Stimulated activated CD4-positive, alpha-beta T cell treated with anti-CD3 and anti-CD28 coated beads, Interleukin-4, amount 100 ng/mL, for 1 hour (primary cell): ENCODE measurements around the gene PPP1CA.

Experiments used
- DNase-seq: peaks from one replicate; pipeline ENCODE4 v3.0.0-alpha.2; 2020

The PPP1CA gene

DNA sequence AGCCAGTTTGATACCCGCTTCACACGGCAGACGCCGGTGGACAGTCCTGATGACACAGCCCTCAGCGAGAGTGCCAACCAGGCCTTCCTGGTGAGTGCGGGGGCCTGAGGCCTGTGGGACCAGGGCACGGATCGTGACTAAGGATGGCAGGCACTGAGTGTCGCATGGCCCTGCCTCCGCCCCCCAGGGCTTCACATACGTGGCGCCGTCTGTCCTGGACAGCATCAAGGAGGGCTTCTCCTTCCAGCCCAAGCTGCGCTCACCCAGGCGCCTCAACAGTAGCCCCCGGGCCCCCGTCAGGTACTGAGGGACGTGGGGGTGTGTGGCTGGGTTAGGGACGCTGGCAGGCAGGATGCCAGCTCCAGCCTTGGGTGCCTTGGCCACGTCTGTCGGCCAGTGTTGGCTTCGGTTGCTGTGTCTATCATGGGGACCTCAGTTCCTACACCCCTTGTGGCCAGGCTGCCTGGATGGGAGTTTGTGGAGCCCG lies 32.8 kb upstream of the PPP1CA start:
- DNase-seq, result peak; percentile 26

GRCh38 chr11:67433536-67434394 lies 32.1 kb upstream of the PPP1CA start:
- DNase-seq, result no peak

- DNase-seq, result no peak
These were observed 31.1 kb upstream of the PPP1CA start for GRCh38 chr11:67432655-67433349.

- DNase-seq, result no peak
These were observed 29.9 kb upstream of the PPP1CA start for GRCh38 chr11:67431346-67432249.

- no peak for DNase-seq
These were observed 28.1 kb upstream of the PPP1CA start for GRCh38 chr11:67429722-67430121.

DNA sequence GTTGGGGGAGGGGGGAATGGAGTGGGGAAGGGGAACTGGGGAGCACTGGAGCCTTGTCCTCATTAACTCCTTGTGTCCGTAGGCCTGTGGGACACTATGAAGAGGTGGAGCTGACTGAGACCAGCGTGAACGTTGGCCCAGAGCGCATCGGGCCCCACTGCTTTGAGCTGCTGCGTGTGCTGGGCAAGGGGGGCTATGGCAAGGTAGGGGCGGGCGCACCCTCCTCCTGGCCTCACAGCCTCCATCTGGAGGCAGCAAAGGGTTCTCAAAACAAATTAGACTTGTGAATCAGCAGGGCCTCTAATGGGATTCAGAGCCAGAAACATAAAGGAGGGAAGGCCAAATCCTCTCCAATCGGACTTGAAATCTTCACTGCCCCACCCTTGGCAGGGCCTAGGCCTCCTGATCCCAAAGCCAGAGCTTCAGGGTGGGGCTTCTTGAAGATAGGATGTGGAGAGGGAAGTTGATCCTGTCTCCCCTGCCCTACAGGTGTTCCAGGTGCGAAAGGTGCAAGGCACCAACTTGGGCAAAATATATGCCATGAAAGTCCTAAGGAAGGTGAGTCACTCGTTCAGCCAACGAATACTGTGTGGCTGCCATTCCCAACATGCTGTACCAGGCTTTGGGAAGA lies 27.5 kb upstream of the PPP1CA start:
- DNase-seq, result no peak

GRCh38 chr11:67428052-67429001 lies 26.7 kb upstream of the PPP1CA start, which contains the start of gene RPS6KB2:
Gene RPS6KB2, plus strand, starts transcription at chr11:67428494. Its CDS starts 52 bp downstream, at chr11:67428546.
- peak; percentile 99 for DNase-seq

- peak; percentile 18 for DNase-seq
These were observed 25.8 kb upstream of the PPP1CA start for GRCh38 chr11:67427364-67427859.

- no peak for DNase-seq
These were observed 22.4 kb upstream of the PPP1CA start for GRCh38 chr11:67423891-67424613.

- DNase-seq, result no peak
These were observed 21.8 kb upstream of the PPP1CA start for GRCh38 chr11:67423466-67423865.

DNA sequence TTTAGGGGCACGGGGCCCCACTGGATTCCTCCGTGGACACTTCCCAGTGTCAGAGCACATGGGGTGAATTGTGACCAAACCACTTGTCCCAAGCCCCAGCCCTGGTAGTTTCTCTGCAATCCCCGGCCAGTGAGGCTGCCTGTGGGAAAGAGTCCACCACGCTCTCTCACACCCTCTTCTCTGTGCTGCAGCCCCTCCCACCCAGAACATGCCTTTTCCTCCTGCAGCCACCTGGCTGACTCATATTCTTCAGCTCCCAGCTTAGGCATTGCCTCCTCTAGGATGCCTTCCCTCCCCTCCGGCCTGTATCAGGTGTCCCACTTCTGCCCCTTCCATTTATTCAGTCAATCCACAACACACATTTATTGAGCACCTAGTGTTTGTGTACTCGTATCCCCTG lies 21.2 kb upstream of the PPP1CA start:
- no peak for DNase-seq

DNA sequence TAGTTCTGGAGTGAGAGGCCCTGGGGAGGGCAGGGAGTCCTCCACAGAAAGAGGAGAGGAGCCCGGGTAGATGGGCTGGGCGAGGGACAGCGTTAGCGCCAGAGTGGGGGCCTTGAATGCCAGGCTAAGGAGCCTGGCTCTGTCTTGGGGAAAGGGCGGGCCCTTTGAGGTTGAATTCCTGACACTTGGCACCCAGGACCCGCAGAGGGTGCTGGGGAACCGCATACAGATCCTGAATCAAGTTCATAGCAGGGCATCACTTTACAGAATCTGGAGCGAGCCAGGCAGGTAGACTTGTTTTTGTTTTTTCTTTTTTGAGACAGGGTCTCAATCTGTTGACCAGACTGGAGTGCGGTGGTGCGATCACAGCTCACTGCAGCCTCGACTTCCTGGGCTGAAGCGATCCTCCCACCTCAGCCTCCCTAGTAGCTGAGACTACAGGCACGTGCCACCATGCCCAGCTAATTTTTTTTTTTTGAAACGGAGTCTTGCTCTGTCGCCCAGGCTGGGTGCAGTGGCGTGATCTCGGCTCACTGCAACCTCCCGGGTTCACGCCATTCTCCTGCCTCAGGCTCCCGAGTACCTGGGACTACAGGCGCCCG lies 19.9 kb upstream of the PPP1CA start:
- no peak for DNase-seq

DNA sequence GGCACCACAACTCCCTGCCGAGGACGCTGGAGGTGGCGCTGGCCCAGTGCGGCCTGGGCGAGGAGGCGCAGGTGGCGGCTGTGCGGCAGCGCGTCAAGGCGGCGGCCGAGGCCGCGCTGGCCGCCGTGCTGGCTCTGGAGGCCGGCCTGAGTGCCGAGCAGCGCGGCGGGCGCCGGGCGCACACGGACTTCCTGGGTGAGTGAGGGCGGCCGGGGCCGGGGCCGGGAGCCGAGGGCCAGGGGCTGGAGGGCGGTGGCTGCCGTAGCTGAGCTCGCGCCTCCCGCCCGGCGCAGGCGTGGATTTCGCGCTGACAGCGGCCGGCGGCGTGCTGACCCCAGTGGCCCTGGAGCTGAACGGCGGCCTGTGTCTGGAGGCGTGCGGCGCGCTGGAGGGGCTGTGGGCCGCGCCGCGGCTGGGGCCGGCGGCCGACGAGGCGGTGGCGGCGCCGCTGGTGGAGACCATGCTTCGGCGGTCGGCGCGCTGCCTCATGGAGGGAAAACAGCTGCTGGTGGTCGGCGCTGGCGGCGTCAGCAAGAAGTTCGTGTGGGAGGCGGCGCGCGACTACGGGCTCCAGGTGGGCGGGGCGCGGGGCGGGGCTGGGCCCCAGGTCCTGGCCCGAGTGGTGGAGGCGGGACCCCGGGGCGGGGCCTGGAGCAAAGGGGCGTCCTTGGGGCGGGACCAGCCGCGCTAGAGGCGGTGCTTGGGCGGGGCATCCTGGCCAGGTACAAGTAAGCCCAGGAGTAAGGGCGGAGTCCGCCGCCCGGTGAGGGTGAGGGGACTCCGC lies 19.2 kb upstream of the PPP1CA start:
- DNase-seq, result peak; percentile 99

- DNase-seq, result peak; percentile 9
These were observed 18.5 kb upstream of the PPP1CA start for GRCh38 chr11:67420147-67420645.

DNA sequence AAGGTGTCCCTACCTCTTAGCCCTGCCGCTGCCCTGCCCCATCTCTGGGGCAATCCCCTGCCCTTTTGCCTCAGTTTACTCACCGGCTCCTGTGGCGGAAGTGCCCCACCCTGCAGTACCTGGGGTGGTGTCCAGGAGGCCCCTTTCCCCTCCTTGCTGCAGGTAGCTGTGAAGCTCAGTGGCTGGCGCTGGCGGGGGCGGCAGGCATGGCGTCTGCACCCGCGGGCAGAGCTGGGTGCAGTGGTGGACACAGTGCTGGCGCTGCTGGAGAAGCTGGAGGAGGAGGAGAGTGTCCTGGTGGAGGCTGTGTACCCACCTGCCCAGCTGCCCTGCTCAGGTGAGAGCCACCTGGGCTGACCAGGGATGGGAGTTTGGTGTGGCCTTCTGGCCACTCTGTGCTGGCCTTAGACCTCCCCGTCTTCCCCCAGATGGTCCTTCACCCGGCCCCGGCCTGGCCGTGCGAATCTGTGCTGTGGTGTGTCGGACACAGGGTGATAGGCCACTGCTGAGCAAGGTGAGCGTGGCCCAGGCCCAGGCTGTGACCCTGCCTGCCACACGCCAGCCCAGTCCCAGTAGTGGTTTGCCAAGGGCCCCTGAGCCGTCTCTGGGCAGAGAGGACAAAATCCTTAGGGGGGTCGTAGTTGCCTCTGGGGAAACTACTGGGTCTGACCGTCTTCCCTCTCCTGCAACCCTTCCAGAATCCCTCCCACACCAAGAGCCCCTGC lies 17.8 kb upstream of the PPP1CA start:
- DNase-seq, result no peak

DNA sequence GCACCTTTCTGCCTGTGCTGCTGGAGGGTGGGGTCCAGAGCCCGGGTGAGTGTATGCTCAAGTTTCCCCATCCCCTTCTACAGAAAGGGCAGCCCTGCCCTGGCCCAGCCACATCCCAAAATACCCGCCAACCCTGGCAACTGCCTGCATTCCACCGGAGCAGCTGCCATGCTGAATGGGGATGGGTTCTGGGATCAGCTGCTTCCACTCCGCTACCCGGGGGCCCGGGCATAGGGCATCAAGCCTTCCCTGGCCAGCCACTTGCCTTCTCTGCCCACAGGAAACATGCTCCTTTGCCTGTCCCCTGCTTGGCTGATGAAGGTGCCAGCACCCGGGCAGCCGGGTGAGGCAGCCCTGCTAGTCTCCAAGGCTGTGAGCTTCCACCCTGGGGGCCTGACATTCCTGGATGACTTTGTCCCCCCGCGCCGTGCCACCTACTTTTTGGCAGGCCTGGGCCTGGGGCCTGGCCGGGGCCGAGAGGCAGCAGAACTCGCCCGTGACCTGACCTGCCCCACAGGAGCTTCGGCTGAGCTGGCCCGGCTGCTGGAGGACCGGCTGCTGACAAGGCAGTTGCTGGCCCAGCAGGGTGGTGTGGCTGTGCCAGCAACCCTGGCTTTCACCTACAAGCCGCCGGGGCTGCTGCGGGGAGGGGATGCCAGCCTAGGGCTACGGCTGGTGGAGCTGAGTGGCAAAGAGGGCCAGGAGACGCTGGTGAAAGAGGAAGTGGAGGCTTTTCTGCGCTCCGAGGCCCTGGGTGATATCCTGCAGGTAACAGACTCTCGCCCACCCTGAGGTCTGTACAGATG lies 17.0 kb upstream of the PPP1CA start:
- DNase-seq, result peak; percentile 37

GRCh38 chr11:67417425-67417824 lies 15.8 kb upstream of the PPP1CA start:
- no peak for DNase-seq
